H1 (cell line): Measurements from ENCODE around the gene CTBP2. TPM values are rescaled to one million over a fixed set of nuclear protein-coding genes. Genes with fewer than 3 reads are reported as not detected.

Experiments
- CTCF ChIA-PET: fragments of 300-600 bp; sonication (Branson Sonifier 250); formaldehyde crosslinking; loops from one replicate; lab custom pipeline; 2021; ENCODE audit not compliant: partially characterized antibody; lab: Charles Lee
- POLR2A ChIA-PET: fragments of 300-600 bp; sonication (Branson Sonifier 250); formaldehyde crosslinking; loops from one replicate; lab custom pipeline; 2021; ENCODE audit warnings: inconsistent platforms; ENCODE audit not compliant: partially characterized antibody; lab: Charles Lee
- DNase-seq, 2 experiments: peaks; one replicate each; pipeline versions ENCODE4 v3.0.0 to v3.0.0-alpha.2; 2010 to 2022; ENCODE audit warnings: low spot score in 2 of 2, low read depth in 1 of 2, mixed read lengths in 1 of 2
- FAIRE-seq: peaks from 2 replicates; lab custom pipeline; 2011; peaks lifted over from hg19 to GRCh38; lab: Jason Lieb, UNC
- H2AFZ ChIP-seq: 2 replicates; pipeline ENCODE4 v1.8.1; 2012; ENCODE audit warnings: low read length, inconsistent platforms
- H2AK5ac ChIP-seq: 2 replicates; pipeline ENCODE4 v1.6.1; 2013; ENCODE audit warnings: low read depth, low read length
- H2BK120ac ChIP-seq: replicated peaks from 2 replicates; pipeline ENCODE3; 2013; ENCODE audit warnings: low read depth, low read length, inconsistent platforms
- H2BK12ac ChIP-seq: 2 replicates; pipeline ENCODE4 v1.6.1; 2013; ENCODE audit warnings: low read depth, low read length
- H2BK15ac ChIP-seq: 2 replicates; pipeline ENCODE4 v1.6.1; 2013; ENCODE audit warnings: low read length
- H2BK20ac ChIP-seq: 2 replicates; pipeline ENCODE4 v1.6.1; 2013; ENCODE audit warnings: low read length
- H2BK5ac ChIP-seq: 2 replicates; pipeline ENCODE4 v1.6.1; 2013; ENCODE audit warnings: low read depth, low read length
- H3K14ac ChIP-seq: 2 replicates; pipeline ENCODE4 v1.6.1; 2013; ENCODE audit warnings: inconsistent platforms; ENCODE audit not compliant: insufficient read length
- H3K18ac ChIP-seq: 2 replicates; pipeline ENCODE4 v1.6.1; 2013; ENCODE audit warnings: low read length; ENCODE audit errors: extremely low read depth
- H3K23ac ChIP-seq: 2 replicates; pipeline ENCODE4 v1.6.1; 2013; ENCODE audit warnings: inconsistent platforms; ENCODE audit not compliant: insufficient read length
- H3K23me2 ChIP-seq: 2 replicates; pipeline ENCODE4 v1.6.1; 2013; ENCODE audit warnings: low read depth, low read length
- H3K27ac ChIP-seq: 2 replicates; pipeline ENCODE4 v1.6.1; 2011; ENCODE audit warnings: low read depth, low read length, inconsistent platforms
- H3K27me3 ChIP-seq, 4 experiments: replicated peaks in 1 of 4; 1 replicate in 1 of 4; 2 replicates in 3 of 4; pipeline versions ENCODE4 v1.6.1 to v1.8.1; 2011 to 2013; ENCODE audit warnings: low read length in 3 of 4, mild to moderate bottlenecking in 3 of 4, inconsistent platforms in 2 of 4, mixed read lengths in 2 of 4, moderate library complexity in 1 of 4; ENCODE audit not compliant: control insufficient read depth in 3 of 4, insufficient read depth in 3 of 4; ENCODE audit errors: extremely low read depth in 1 of 4
- H3K36me3 ChIP-seq, 4 experiments: 2 replicates each; pipeline versions ENCODE4 v1.6.1 to v1.8.1; 2011 to 2013; ENCODE audit warnings: mild to moderate bottlenecking in 4 of 4, low read length in 3 of 4, moderate library complexity in 2 of 4, control low read depth in 1 of 4, inconsistent platforms in 1 of 4; ENCODE audit not compliant: insufficient read depth in 4 of 4, control insufficient read depth in 2 of 4
- H3K4ac ChIP-seq: replicated peaks from 2 replicates; pipeline ENCODE3; 2013; ENCODE audit warnings: low read length, low read depth, mixed read lengths, inconsistent platforms; ENCODE audit not compliant: insufficient read length
- H3K4me1 ChIP-seq, 4 experiments: replicated peaks in 1 of 4; 1 replicate in 1 of 4; 2 replicates in 3 of 4; pipeline versions ENCODE4 v1.6.1 to v1.8.1; 2011 to 2013; ENCODE audit warnings: low read length in 3 of 4, inconsistent platforms in 2 of 4, mixed read lengths in 1 of 4; ENCODE audit not compliant: insufficient read depth in 4 of 4, control insufficient read depth in 3 of 4
- H3K4me2 ChIP-seq, 2 experiments: 2 replicates each; pipeline versions ENCODE4 v1.6.1 to v1.8.1; 2011 to 2013; ENCODE audit warnings: low read depth in 2 of 2, low read length in 2 of 2, control low read depth in 1 of 2, inconsistent platforms in 1 of 2, mild to moderate bottlenecking in 1 of 2; ENCODE audit not compliant: insufficient read depth in 1 of 2
- H3K4me3 ChIP-seq, 4 experiments: fragments of 200-600, 300-600 bp in 1 of 4; sonication (generic), shearing (Covaris generic), sonication (Bioruptor Twin) in 1 of 4; 2 replicates each; pipeline versions ENCODE4 v1.5.1 to v1.8.1; 2011 to 2016; ENCODE audit warnings: low read length in 4 of 4, low read depth in 3 of 4, control low read depth in 2 of 4, inconsistent platforms in 2 of 4, mild to moderate bottlenecking in 2 of 4, mixed read lengths in 1 of 4, moderate library complexity in 1 of 4; ENCODE audit not compliant: insufficient read depth in 2 of 4; ENCODE audit errors: extremely low read depth in 1 of 4
- H3K56ac ChIP-seq: replicated peaks from 2 replicates; pipeline ENCODE3; 2013; ENCODE audit warnings: low read depth, mild to moderate bottlenecking, mixed read lengths, low read length, inconsistent platforms; ENCODE audit not compliant: insufficient read length
- H3K79me1 ChIP-seq: 2 replicates; pipeline ENCODE4 v1.6.1; 2013; ENCODE audit warnings: low read depth, low read length, control low read depth
- H3K79me2 ChIP-seq, 2 experiments: 2 replicates each; pipeline versions ENCODE4 v1.6.1 to v1.8.1; 2012 to 2013; ENCODE audit warnings: low read length in 2 of 2, mild to moderate bottlenecking in 2 of 2, inconsistent platforms in 1 of 2; ENCODE audit not compliant: insufficient read depth in 2 of 2, control insufficient read depth in 1 of 2
- H3K9ac ChIP-seq, 4 experiments: replicated peaks in 1 of 4; 1 replicate in 1 of 4; 2 replicates in 3 of 4; pipeline versions ENCODE4 v1.6.1 to v1.8.1; 2011 to 2013; ENCODE audit warnings: low read depth in 3 of 4, low read length in 3 of 4, control low read depth in 2 of 4, mild to moderate bottlenecking in 2 of 4, moderate library complexity in 2 of 4, inconsistent platforms in 1 of 4; ENCODE audit errors: extremely low read depth in 1 of 4
- H3K9me3 ChIP-seq, 2 experiments: 2 replicates each; pipeline versions ENCODE4 v1.6.1 to v1.8.1; 2012 to 2013; ENCODE audit warnings: mild to moderate bottlenecking in 2 of 2, moderate library complexity in 2 of 2, control low read depth in 1 of 2, inconsistent platforms in 1 of 2, low read depth in 1 of 2, low read length in 1 of 2, mixed read lengths in 1 of 2; ENCODE audit not compliant: insufficient read depth in 2 of 2
- H4K20me1 ChIP-seq, 2 experiments: replicated peaks in 1 of 2; 2 replicates each; pipeline versions ENCODE3 to v1.8.1; 2011 to 2013; ENCODE audit warnings: inconsistent platforms in 2 of 2, low read length in 2 of 2, mild to moderate bottlenecking in 1 of 2; ENCODE audit not compliant: insufficient read depth in 2 of 2, control insufficient read depth in 1 of 2
- H4K5ac ChIP-seq: 2 replicates; pipeline ENCODE4 v1.6.1; 2013; ENCODE audit warnings: low read length, low read depth, mixed read lengths, inconsistent platforms; ENCODE audit not compliant: insufficient read length
- H4K8ac ChIP-seq: 2 replicates; pipeline ENCODE4 v1.8.0; 2013; ENCODE audit warnings: mild to moderate bottlenecking, moderate library complexity, low read length, inconsistent platforms; ENCODE audit not compliant: insufficient read depth; ENCODE audit errors: extremely low read depth
- H4K91ac ChIP-seq: replicated peaks from 2 replicates; pipeline ENCODE3; 2013; ENCODE audit warnings: low read length, mixed read lengths, inconsistent platforms; ENCODE audit not compliant: insufficient read length
- KDM4A ChIP-seq: IDR thresholded peaks from one replicate; pipeline ENCODE4 v1.7.1; 2012; ENCODE audit warnings: low read depth, mild to moderate bottlenecking, moderate library complexity, low read length, inconsistent platforms; ENCODE audit not compliant: severe bottlenecking
- WGBS, 2 experiments: shearing (Covaris generic) in 1 of 2; methylation state at CpG; one replicate each; pipeline versions ENCODE4 v1.1.6 to v1.1.7; 2013 to 2015; ENCODE audit warnings: low lambda C conversion rate in 2 of 2, mixed read lengths in 2 of 2, inconsistent platforms in 1 of 2, low coverage in 1 of 2, missing lambda C conversion rate in 1 of 2; ENCODE audit not compliant: insufficient replicate concordance in 2 of 2, insufficient coverage in 1 of 2, insufficient read length in 1 of 2; ENCODE audit errors: extremely low coverage in 1 of 2, missing lambda C conversion rate in 1 of 2; 5-methylcytosine and 5-hydroxymethylcytosine counted together
- polyA plus RNA-seq, 7 experiments: library from polyadenylated mRNA; depleted of rRNA in 3 of 7; stranded (reverse) in 5 of 7; unstranded in 2 of 7; fragments of >200 nt in 5 of 7; fragments of 200-250 nt in 2 of 7; gene quantifications; 1 replicate in 5 of 7; 2 replicates in 1 of 7; 4 replicates in 1 of 7; pipeline versions ENCODE4 v1.2.1 to v1.2.3, GENCODE V29; 2011 to 2013; ENCODE audit warnings: missing spikeins in 2 of 7, mixed read lengths in 2 of 7
- total RNA-seq: library from RNA; stranded (reverse); fragmentation: NEBNext Ultra II Directional; extraction: Animal tissue kit (Norgen Biotek cat#: 25700); gene quantifications from 2 replicates; pipeline ENCODE4 v1.2.1, GENCODE V29; 2021

The CTBP2 gene
- total and polyA plus RNA-seq, 2 of the 8 experiments (the other 6 are each of a cell fraction or from before 2014, with no cell fraction given), result 208 to 221 TPM

DNA sequence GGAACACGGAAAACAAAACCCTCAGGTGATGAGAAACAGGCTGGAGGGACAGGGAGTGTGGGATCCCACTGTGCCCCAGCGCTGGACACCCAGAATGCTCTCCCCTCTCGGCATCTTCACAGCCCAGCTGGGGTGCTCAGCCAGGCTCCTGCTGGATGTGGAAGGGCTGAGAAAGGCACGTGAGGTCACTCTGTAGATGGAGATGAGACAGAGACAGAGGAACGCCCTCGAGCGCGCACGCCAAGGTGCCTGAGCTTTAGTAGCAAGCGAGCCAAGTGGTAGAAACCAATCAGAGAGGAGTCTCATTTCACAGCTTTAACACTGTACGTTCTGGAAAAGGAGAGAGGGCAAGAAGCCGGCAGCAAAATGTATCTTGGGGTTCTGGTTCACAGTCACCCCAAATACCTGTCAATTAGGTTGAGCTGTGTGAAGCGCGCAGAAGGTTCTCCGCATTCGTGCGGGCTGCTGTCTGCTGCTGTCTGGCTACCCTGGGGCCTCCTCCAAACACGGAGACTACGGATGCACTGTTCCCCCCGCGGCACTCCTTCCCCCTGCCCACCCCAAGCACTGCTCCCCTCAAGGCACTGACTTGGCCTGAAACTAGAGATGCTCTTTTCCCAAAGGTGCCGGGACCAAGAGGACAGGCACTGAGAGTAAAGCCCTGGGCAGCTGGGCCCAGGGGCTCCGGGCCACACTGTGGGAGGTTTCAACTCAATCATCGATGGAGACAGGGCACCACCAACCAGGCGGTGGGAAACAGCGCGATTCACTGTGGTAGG is 127.0 kb downstream of the CTBP2 start:
- H3K36me3 ChIP-seq, result peaks cover 4 to 55% (median 8%) of the 10 kb centered on the region in 4 experiments; a peak in 7 of 8 replicates
- no peak overlapping the region for H4K91ac ChIP-seq
- H3K14ac ChIP-seq, result no peak overlapping the region
- H3K4me3 ChIP-seq, result no peak overlapping the region
- H4K5ac ChIP-seq, result no peak overlapping the region
- no peak overlapping the region for H3K23ac ChIP-seq
- H3K4ac ChIP-seq, result no peak overlapping the region
- 85% methylated on average over 27 of the region's 27 CpGs; no CpG with 5 or more reads in 1 of the 2 experiments for WGBS, 2 experiments
- H3K4me2 ChIP-seq, result no peak overlapping the region
- no peaks in the 10 kb centered on the region; the same call in 1 of the 2 replicates for H3K23me2 ChIP-seq
- no peak overlapping the region for H2BK120ac ChIP-seq
- H2BK12ac ChIP-seq, result no peak overlapping the region
- no peaks in the 10 kb centered on the region for H3K9me3 ChIP-seq
- H3K27me3 ChIP-seq, result no peaks in the 10 kb centered on the region
- H3K27ac ChIP-seq, result 0 out of 2 replicates have a peak overlapping the region, but pooled peaks have one; percentile 29
- ChIA-PET POLR2A (no interaction called here), CTCF (interaction anchor here (1.1 to 4.1 kb wide), 5 partner anchors 15 to 36 kb away, joined by 3 to 29 read pairs (median 4); no protein-coding TSS in a partner anchor)
- no peak overlapping the region for H2BK15ac ChIP-seq
- FAIRE-seq, result no peak
- 0 out of 2 replicates have a peak overlapping the region, but pooled peaks have one; percentile 20 for H4K8ac ChIP-seq
- no peak overlapping the region for H2BK20ac ChIP-seq
- peaks cover 45 to 46% of the 10 kb centered on the region in 2 experiments for H4K20me1 ChIP-seq
- DNase-seq, result no peak
- no peak overlapping the region for H2AFZ ChIP-seq
- H3K79me2 ChIP-seq, result peaks cover 11 to 99% of the 10 kb centered on the region in 2 experiments
- H3K4me1 ChIP-seq, result peaks cover 1 to 21% (median 18%) of the 10 kb centered on the region in 4 experiments
- no peak overlapping the region; the same call in 1 of the 2 replicates for H2BK5ac ChIP-seq
- H3K56ac ChIP-seq, result no peak overlapping the region
- peaks cover 32% of the 10 kb centered on the region for H3K79me1 ChIP-seq
- no peak overlapping the region for H3K9ac ChIP-seq
- H3K18ac ChIP-seq, result no peak overlapping the region
- H2AK5ac ChIP-seq, result no peak overlapping the region
- TF ChIP-seq KDM4A, result no peak
